Right atrium auricular region (tissue), 2 donors: Measurements from ENCODE around the gene PDE4B. TPM values are rescaled to one million over a fixed set of nuclear protein-coding genes. Genes with fewer than 3 reads are reported as not detected.

ENCODE experiments used
- DNase-seq: peaks from one replicate; pipeline ENCODE4 v3.0.0-alpha.2; 2019; ENCODE audit warnings: low spot score
- H3K27ac ChIP-seq, 2 donors: fragments of 200-600 bp; sonication (generic); 1 replicate in 1 of 2; 2 replicates in 1 of 2; pipeline ENCODE4 v1.5.1; 2016 to 2019
- H3K27me3 ChIP-seq, 2 donors: fragments of 200-600 bp; sonication (generic); one replicate each; pipeline versions ENCODE4 v1.5.1 to v1.6.0; 2017 to 2019
- H3K36me3 ChIP-seq: fragments of 200-600 bp; sonication (generic); one replicate; pipeline ENCODE4 v1.5.1; 2016
- H3K4me1 ChIP-seq, 2 donors: fragments of 200-600 bp; sonication (generic); one replicate each; pipeline versions ENCODE4 v1.5.1 to v1.6.0; 2017 to 2019
- H3K4me3 ChIP-seq, 2 donors: fragments of 200-600 bp; sonication (generic); 1 replicate in 1 of 2; 2 replicates in 1 of 2; pipeline ENCODE4 v1.5.1; 2017 to 2019; ENCODE audit warnings: mild to moderate bottlenecking in 1 of 2, moderate library complexity in 1 of 2
- H3K9me3 ChIP-seq, 2 donors: fragments of 200-600 bp; sonication (generic); one replicate each; pipeline ENCODE4 v1.5.1; 2019
- CTCF ChIP-seq, 2 donors: fragments of 200-600 bp; sonication (generic); IDR thresholded peaks; one replicate each; pipeline ENCODE4 v1.5.1; 2019; ENCODE audit warnings: antibody characterized with exemption in 2 of 2
- total RNA-seq, 2 donors: library from RNA; depleted of rRNA; stranded (reverse); fragments of >200 nt; gene quantifications; one replicate each; pipeline ENCODE4 v1.1.0, GENCODE V29; 2016

The PDE4B gene
- total RNA-seq, 2 donors from 2014 or later, result 16.0 to 27.7 TPM

DNA sequence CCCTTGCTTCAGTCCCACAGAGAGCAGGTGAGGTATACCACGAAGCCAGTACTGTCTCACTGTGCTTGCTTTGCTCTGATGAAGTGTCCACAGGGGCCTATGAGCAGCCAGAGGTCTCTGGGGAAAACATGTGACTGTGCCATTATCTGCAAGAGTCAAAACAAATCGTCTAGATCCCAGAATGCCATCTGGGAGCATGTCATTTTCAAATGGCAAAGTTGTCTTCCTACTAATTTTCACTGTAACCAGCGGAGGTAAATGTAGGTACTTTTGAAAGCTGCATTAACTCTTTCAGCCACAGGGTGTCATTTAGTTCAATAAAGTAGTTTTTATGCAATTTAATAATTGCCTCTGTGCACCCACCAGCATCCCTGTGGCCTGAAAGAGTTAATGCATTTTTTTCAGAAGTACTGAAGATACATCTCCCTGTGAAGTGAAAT, 567.6 kb downstream of the PDE4B start:
- H3K27ac ChIP-seq, result peak overlapping the region; percentile 19 to 36
- peaks cover 40% of the 10 kb centered on the region for H3K36me3 ChIP-seq
- H3K9me3 ChIP-seq, result no peaks in the 10 kb centered on the region
- no peaks in the 10 kb centered on the region for H3K27me3 ChIP-seq
- no peak for DNase-seq
- no peak overlapping the region for H3K4me3 ChIP-seq
- peaks cover 0 to 38% of the 10 kb centered on the region in 2 donors for H3K4me1 ChIP-seq
- TF ChIP-seq CTCF (IDR thresholded peaks at IDR 0.05), result peak in 1 of 2 donors; percentile 26

DNA sequence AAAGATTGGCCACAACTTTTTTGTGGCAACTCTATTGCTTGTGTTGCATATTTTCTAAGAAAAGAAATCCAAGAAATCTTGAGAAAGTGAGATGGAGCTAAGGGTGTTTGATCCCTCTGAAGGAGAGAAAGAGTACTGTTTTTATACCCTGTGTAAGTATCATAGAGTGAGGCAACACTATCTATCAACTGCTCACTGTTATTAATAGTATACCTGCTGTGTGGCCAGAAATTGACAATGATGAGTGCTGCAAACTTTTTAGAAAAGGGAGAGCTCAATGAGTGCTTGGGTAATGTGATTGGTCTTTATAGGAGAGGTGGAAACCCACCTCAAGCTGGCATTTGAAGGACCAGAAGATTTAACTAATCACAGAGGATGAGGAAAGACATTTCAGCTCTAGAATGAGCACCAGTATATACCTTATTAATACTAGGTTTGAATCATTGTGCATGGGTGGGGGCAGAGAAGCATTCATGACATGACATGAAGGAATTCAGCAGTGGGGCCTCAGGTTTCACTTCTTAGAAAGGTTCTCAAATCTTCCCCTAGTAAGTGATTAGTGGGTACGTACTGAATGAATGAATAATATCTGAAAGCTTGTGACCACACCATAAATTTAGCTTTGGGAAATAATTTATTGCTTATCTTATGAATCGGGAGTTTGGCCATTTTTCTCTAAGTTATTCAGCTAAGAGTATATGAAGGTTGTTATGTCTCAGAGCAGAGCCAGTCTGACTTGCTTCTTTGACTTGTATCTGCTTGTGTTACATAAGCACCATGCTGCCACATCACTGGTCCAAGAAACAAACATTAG, 572.1 kb downstream of the PDE4B start:
- Histone ChIP-seq H3K27ac (no peak overlapping the region), H3K36me3 (peaks cover 85% of the 10 kb centered on the region), H3K4me1 (peaks cover 0 to 8% of the 10 kb centered on the region in 2 donors), H3K9me3 (no peaks in the 10 kb centered on the region), H3K27me3 (no peaks in the 10 kb centered on the region), H3K4me3 (no peak overlapping the region)
- DNase-seq, result no peak
- no peak for TF ChIP-seq CTCF (IDR thresholded peaks at IDR 0.05)

- Histone ChIP-seq H3K27me3 (no peaks in the 10 kb centered on the region), H3K4me3 (no peak overlapping the region), H3K27ac (peak overlapping the region in 1 of 2 donors; percentile 9), H3K36me3 (peaks cover 93% of the 10 kb centered on the region), H3K4me1 (peaks cover 0 to 6% of the 10 kb centered on the region in 2 donors), H3K9me3 (no peaks in the 10 kb centered on the region)
- DNase-seq, result no peak
- TF ChIP-seq CTCF (IDR thresholded peaks at IDR 0.05), result no peak
These were observed 572.9 kb downstream of the PDE4B start for GRCh38 chr1:66365635-66366034.

GRCh38 chr1:66366634-66367033, 573.9 kb downstream of the PDE4B start:
- no peak for DNase-seq
- H3K27me3 ChIP-seq, result no peaks in the 10 kb centered on the region
- H3K4me1 ChIP-seq, result peaks cover 0 to 14% of the 10 kb centered on the region in 2 donors

DNA sequence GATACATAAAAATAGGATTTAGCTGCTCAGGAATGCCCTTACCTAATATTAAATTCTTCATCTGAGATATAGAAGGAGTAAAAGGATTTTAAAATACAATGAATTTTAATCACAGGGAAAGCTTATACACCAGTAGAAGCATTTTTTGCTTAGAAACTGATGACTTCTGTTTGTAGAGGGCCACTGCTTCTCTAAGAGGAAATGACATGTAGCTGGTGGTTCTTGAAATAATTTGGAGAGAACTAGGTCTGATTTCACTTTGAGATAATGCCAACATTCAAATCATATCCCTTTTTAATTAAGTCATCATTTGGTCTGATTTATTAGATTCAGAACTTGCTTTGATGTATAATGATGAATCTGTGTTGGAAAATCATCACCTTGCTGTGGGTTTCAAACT, 574.7 kb downstream of the PDE4B start:
- Histone ChIP-seq H3K4me1 (peaks cover 0 to 21% of the 10 kb centered on the region in 2 donors), H3K4me3 (no peak overlapping the region), H3K9me3 (no peaks in the 10 kb centered on the region), H3K36me3 (peaks cover 85% of the 10 kb centered on the region), H3K27ac (peak overlapping the region in 1 of 2 donors; percentile 20), H3K27me3 (no peaks in the 10 kb centered on the region)
- no peak for TF ChIP-seq CTCF (IDR thresholded peaks at IDR 0.05)
- no peak for DNase-seq

More at GRCh38 chr1:66366634-66367033, 573.9 kb downstream of the PDE4B start:
- H3K27ac ChIP-seq, result no peak overlapping the region
- no peak overlapping the region for H3K4me3 ChIP-seq
- no peak for TF ChIP-seq CTCF (IDR thresholded peaks at IDR 0.05)
- no peaks in the 10 kb centered on the region for H3K9me3 ChIP-seq
- peaks cover 90% of the 10 kb centered on the region for H3K36me3 ChIP-seq
